NCI-H82 treated with DMSO at 0.1 percent for 48 hours (cell line): ENCODE results near the gene MSMB.
"Not testable (repeated sequence)": the region's sequence is repeated elsewhere in the genome, so short reads cannot be mapped to it uniquely, and the experiment has no call there.

Experiments used
- DNase-seq: peaks from one replicate; lab custom pipeline; 2025; ENCODE audit not compliant: unreplicated experiment; lab: John Stamatoyannopoulos, UW

MSMB gene

GRCh38 chr10:46046261-46046660, at the start of gene MSMB:
MSMB (minus strand) TSS chr10:46046269; CDS start chr10:46046237, 32 bp downstream.
- DNase-seq, result no peak

- DNase-seq, result no peak
These were observed 49.1 kb upstream of the MSMB start for GRCh38 chr10:46094931-46095750.

GRCh38 chr10:46094197-46094500, 48.1 kb upstream of the MSMB start:
- no peak for DNase-seq

GRCh38 chr10:46093316-46094196, 47.5 kb upstream of the MSMB start:
- not testable (repeated sequence) for DNase-seq

- no peak for DNase-seq
These were observed 46.5 kb upstream of the MSMB start for GRCh38 chr10:46092524-46093081.

GRCh38 chr10:46091828-46092523, 45.9 kb upstream of the MSMB start:
- DNase-seq, result no peak

GRCh38 chr10:46091080-46091827, 45.2 kb upstream of the MSMB start:
- no peak for DNase-seq

GRCh38 chr10:46090258-46090812, 44.3 kb upstream of the MSMB start:
- no peak for DNase-seq

GRCh38 chr10:46087381-46087780, 41.3 kb upstream of the MSMB start:
- not testable (repeated sequence) for DNase-seq

GRCh38 chr10:46084321-46085165, 38.5 kb upstream of the MSMB start:
- no peak for DNase-seq

GRCh38 chr10:46080886-46081285, 34.8 kb upstream of the MSMB start:
- no peak for DNase-seq

- no peak for DNase-seq
These were observed 33.9 kb upstream of the MSMB start for GRCh38 chr10:46079831-46080585.

GRCh38 chr10:46077731-46078413, 31.8 kb upstream of the MSMB start:
- DNase-seq, result no peak

- no peak for DNase-seq
These were observed 31.1 kb upstream of the MSMB start for GRCh38 chr10:46077141-46077554.

GRCh38 chr10:46075869-46076268, 29.8 kb upstream of the MSMB start:
- DNase-seq, result no peak

- DNase-seq, result no peak
These were observed 28.3 kb upstream of the MSMB start for GRCh38 chr10:46074196-46074946.

- DNase-seq, result no peak
These were observed 27.5 kb upstream of the MSMB start for GRCh38 chr10:46073564-46073963.
